Tibial nerve (tissue), 4 donors: ENCODE results near the gene SLC25A38. TPM values are rescaled to one million over a fixed set of nuclear protein-coding genes. Genes with fewer than 3 reads are reported as not detected.

Experiments used
- DNase-seq, 2 donors: peaks; one replicate each; pipeline ENCODE4 v3.0.0-alpha.2; 2019; ENCODE audit warnings: low spot score in 2 of 2
- H3K27ac ChIP-seq, 4 donors: fragments of 200-600 bp; sonication (generic) in 3 of 4; one replicate each; pipeline ENCODE4 v1.5.1; 2017 to 2019; ENCODE audit warnings: mild to moderate bottlenecking in 1 of 4
- H3K27me3 ChIP-seq, 2 donors: fragments of 200-600 bp; sonication (generic) in 1 of 2; one replicate each; pipeline versions ENCODE4 v1.5.1 to v1.6.0; 2017 to 2019
- H3K36me3 ChIP-seq, 3 donors: fragments of 200-600 bp; sonication (generic); one replicate each; pipeline ENCODE4 v1.5.1; 2018 to 2019
- H3K4me1 ChIP-seq, 4 donors: fragments of 200-600 bp; sonication (generic) in 3 of 4; one replicate each; pipeline ENCODE4 v1.5.1; 2017 to 2019
- H3K4me3 ChIP-seq, 4 donors: fragments of 200-600 bp; sonication (generic) in 3 of 4; one replicate each; pipeline ENCODE4 v1.5.1; 2017 to 2019; ENCODE audit warnings: mild to moderate bottlenecking in 1 of 4, moderate library complexity in 1 of 4
- H3K9me3 ChIP-seq, 4 donors: fragments of 200-600 bp; sonication (generic) in 3 of 4; one replicate each; pipeline ENCODE4 v1.5.1; 2017 to 2019
- CTCF ChIP-seq, 5 experiments: fragments of 200-600 bp in 3 of 5; fragments of 450-650 bp in 2 of 5; sonication (generic) in 3 of 5; IDR thresholded peaks; one replicate each; pipeline ENCODE4 v1.5.1; 2016 to 2019; ENCODE audit warnings: antibody characterized with exemption in 5 of 5, mild to moderate bottlenecking in 3 of 5, moderate library complexity in 2 of 5
- EP300 ChIP-seq, 2 donors: sonication (generic); formaldehyde crosslinking; IDR thresholded peaks; one replicate each; pipeline ENCODE4 v1.6.1; 2017; ENCODE audit warnings: antibody characterized with exemption in 2 of 2, mild to moderate bottlenecking in 1 of 2
- POLR2A ChIP-seq, 2 donors: fragments of 450-650 bp; IDR thresholded peaks; one replicate each; pipeline ENCODE4 v1.6.1; 2017; ENCODE audit warnings: antibody characterized with exemption in 2 of 2, mild to moderate bottlenecking in 2 of 2, moderate library complexity in 2 of 2
- WGBS, 2 donors: methylation state at CpG; one replicate each; pipeline ENCODE4 v1.1.5; 2018; 5-methylcytosine and 5-hydroxymethylcytosine counted together
- total RNA-seq, 4 donors: library from RNA; depleted of rRNA; stranded (reverse); fragments of >200 nt; gene quantifications; one replicate each; pipeline ENCODE4 v1.1.0, GENCODE V29; 2016

Gene SLC25A38
- total RNA-seq, 4 donors from 2014 or later: 21.9 to 35.0 (median 29.6) TPM

DNA sequence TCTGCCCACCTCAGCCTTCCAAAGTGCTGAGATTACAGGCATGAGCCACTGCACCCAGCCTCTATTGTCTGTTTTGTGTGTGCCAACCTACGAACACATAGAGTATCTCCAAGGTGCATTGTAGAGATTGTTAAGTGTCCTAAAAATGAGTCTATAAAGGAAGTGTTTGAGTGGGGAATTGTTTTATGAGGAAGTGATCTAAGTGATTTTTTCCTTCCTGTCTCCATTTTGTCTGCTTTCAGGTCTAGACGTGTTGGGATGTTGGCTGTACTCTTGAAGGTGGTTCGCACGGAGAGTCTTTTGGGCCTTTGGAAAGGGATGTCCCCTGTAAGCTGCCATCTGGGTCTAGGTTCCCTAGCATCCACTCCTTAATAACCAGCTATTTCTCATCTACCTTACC, 7.0 kb downstream of the SLC25A38 start:
- Histone ChIP-seq H3K27ac (no peak overlapping the region), H3K4me1 (peaks cover 0 to 12% (median 5%) of the 10 kb centered on the region in 4 donors), H3K4me3 (no peak overlapping the region), H3K27me3 (no peaks in the 10 kb centered on the region), H3K36me3 (peaks cover 0 to 60% (median 28%) of the 10 kb centered on the region in 3 donors), H3K9me3 (no peaks in the 10 kb centered on the region)
- no peak for TF ChIP-seq CTCF (IDR thresholded peaks at IDR 0.05)
- no peak for DNase-seq
- WGBS, 2 donors: 87 to 90% methylated on average over 4 of the region's 4 CpGs

GRCh38 chr3:39396690-39397089, 13.5 kb downstream of the SLC25A38 start:
- 81 to 90% methylated on average over 3 of the region's 3 CpGs for WGBS, 2 donors
- no peak for DNase-seq
- Histone ChIP-seq H3K4me3 (no peak overlapping the region), H3K4me1 (no peaks in the 10 kb centered on the region), H3K36me3 (peaks cover 0 to 99% (median 26%) of the 10 kb centered on the region in 3 donors), H3K27me3 (no peaks in the 10 kb centered on the region), H3K27ac (no peak overlapping the region), H3K9me3 (no peaks in the 10 kb centered on the region)
- TF ChIP-seq CTCF (IDR thresholded peaks at IDR 0.05) (no peak), EP300 (IDR thresholded peaks at IDR 0.05) (no peak), POLR2A (IDR thresholded peaks at IDR 0.05) (no peak)

DNA sequence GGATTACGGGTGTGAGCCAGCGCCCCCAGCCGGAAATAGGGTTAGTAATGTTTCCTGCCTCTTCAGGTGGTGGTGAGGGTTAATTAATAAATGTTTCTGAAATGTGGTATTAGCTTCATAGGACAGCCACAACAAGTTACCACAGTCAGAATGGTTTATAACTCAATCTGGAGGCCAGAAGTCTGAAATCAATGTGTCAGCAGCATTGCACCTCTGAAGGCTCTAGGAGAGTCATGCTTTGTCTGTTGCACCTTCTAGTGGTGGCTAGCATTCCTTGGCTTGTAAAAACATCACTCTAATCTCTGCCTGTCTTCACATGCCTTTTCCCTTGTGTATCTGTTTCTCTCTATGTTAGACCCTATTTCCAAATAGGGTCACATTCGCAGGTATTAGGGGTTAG, 15.5 kb downstream of the SLC25A38 start:
- H3K4me3 ChIP-seq: no peak overlapping the region
- peaks cover 0 to 85% (median 17%) of the 10 kb centered on the region in 3 donors for H3K36me3 ChIP-seq
- no peaks in the 10 kb centered on the region for H3K27me3 ChIP-seq
- no peaks in the 10 kb centered on the region for H3K4me1 ChIP-seq
- no peak for TF ChIP-seq POLR2A (IDR thresholded peaks at IDR 0.05)
- H3K27ac ChIP-seq: no peak overlapping the region
- WGBS, 2 donors: 87 to 97% methylated on average over 4 of the region's 4 CpGs
- no peaks in the 10 kb centered on the region for H3K9me3 ChIP-seq
- no peak for DNase-seq

GRCh38 chr3:39401983-39402382, 18.8 kb downstream of the SLC25A38 start:
- DNase-seq: no peak
- H3K4me3 ChIP-seq: no peak overlapping the region
- H3K9me3 ChIP-seq: no peaks in the 10 kb centered on the region
- WGBS, 2 donors: 37 to 40% methylated on average over 2 of the region's 2 CpGs
- H3K4me1 ChIP-seq: peaks cover 0 to 5% (median under 1%) of the 10 kb centered on the region in 4 donors
- H3K27ac ChIP-seq: no peak overlapping the region
- peaks cover 0 to 52% (median 0%) of the 10 kb centered on the region in 3 donors for H3K36me3 ChIP-seq
- no peaks in the 10 kb centered on the region for H3K27me3 ChIP-seq
- no peak for TF ChIP-seq CTCF (IDR thresholded peaks at IDR 0.05)
- TF ChIP-seq POLR2A (IDR thresholded peaks at IDR 0.05): no peak
- no peak for TF ChIP-seq EP300 (IDR thresholded peaks at IDR 0.05)

- TF ChIP-seq EP300 (IDR thresholded peaks at IDR 0.05) (no peak), CTCF (IDR thresholded peaks at IDR 0.05) (no peak), POLR2A (IDR thresholded peaks at IDR 0.05) (no peak)
- H3K27ac ChIP-seq: no peak overlapping the region
- WGBS, 2 donors: 71 to 92% methylated on average over 15 of the region's 15 CpGs
- peaks cover 0 to 35% (median 14%) of the 10 kb centered on the region in 4 donors for H3K4me1 ChIP-seq
- DNase-seq: no peak
- no peak overlapping the region for H3K4me3 ChIP-seq
- H3K27me3 ChIP-seq: no peaks in the 10 kb centered on the region
- peaks cover 0 to 41% (median 9%) of the 10 kb centered on the region in 3 donors for H3K36me3 ChIP-seq
- H3K9me3 ChIP-seq: no peaks in the 10 kb centered on the region
Measured at GRCh38 chr3:39404943-39405686, 21.9 kb downstream of the SLC25A38 start.
